ENCODE measurements around the gene HOMER3. TPM values are rescaled to one million over a fixed set of nuclear protein-coding genes. Genes with fewer than 3 reads are reported as not detected.

Gene HOMER3
- total RNA-seq, 4 donors from 2014 or later = 16.6 to 47.8 (median 40.6) TPM

- no peak for DNase-seq (ENCODE audit: low spot score)
- peak; percentile 67 for ATAC-seq (ENCODE audit: low FRiP score)
- TF ChIP-seq CTCF (IDR thresholded peaks at IDR 0.05) = no peak
These were observed 872 bp downstream of the HOMER3 start for GRCh38 chr19:18939922-18940768.

GRCh38 chr19:18939163-18939562 is 1.9 kb downstream of the HOMER3 start:
- no peak for ATAC-seq (ENCODE audit: low FRiP score)

GRCh38 chr19:18933297-18933696 is 7.7 kb downstream of the HOMER3 start:
- DNase-seq (ENCODE audit: low spot score) (no peak), ATAC-seq (ENCODE audit: low FRiP score) (no peak)
- no peak for TF ChIP-seq CTCF (IDR thresholded peaks at IDR 0.05)

More at GRCh38 chr19:18939163-18939562, 1.9 kb downstream of the HOMER3 start:
- no peak for TF ChIP-seq CTCF (IDR thresholded peaks at IDR 0.05)
- DNase-seq (ENCODE audit: low spot score) = no peak

- TF ChIP-seq CTCF (IDR thresholded peaks at IDR 0.05) = no peak
- ATAC-seq (ENCODE audit: low FRiP score) (peak; percentile 60), DNase-seq (ENCODE audit: low spot score) (peak; percentile 48)
These were observed 8.7 kb downstream of the HOMER3 start for GRCh38 chr19:18932216-18932841.

GRCh38 chr19:18931316-18932162 is 9.5 kb downstream of the HOMER3 start:
- ATAC-seq (ENCODE audit: low FRiP score) = no peak
- no peak for TF ChIP-seq CTCF (IDR thresholded peaks at IDR 0.05)
- no peak for DNase-seq (ENCODE audit: low spot score)

DNA sequence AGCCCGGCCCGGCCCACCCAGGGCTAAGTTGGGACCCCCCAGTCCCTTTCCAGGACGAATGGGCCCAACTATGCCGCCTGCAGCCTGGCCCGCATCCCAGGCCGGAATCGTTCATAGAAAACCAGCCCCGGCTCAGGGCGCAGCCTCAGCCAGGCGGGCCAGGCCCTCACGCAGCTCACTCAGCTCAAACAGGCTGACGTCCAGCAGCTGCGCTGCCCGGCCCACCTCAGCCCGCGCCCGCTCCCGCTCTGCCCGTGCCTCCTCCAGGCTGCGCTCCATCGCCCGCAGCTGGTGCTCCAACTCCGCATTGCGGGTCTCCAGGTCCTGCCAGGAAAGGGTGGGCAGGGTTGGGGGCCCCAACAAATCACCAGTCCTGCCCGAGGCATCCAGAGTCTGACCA is 11.7 kb downstream of the HOMER3 start:
- TF ChIP-seq CTCF (IDR thresholded peaks at IDR 0.05) = no peak
- no peak for DNase-seq (ENCODE audit: low spot score)

More for the DNA sequence above, 11.7 kb downstream of the HOMER3 start:
- no peak for ATAC-seq (ENCODE audit: low FRiP score)
